PFSK-1 (cell line): ENCODE results near the gene RFNG.

Source experiments
- FOXP2 ChIP-seq: optimal IDR thresholded peaks from 2 replicates; pipeline ENCODE3; 2011; ENCODE audit warnings: borderline replicate concordance, control low read depth, inconsistent platforms; ENCODE audit not compliant: insufficient read depth; ENCODE audit errors: extremely low read length, extremely low read depth
- POLR2AphosphoS5 ChIP-seq: IDR thresholded peaks from 2 replicates; pipeline ENCODE4 v1.6.1; 2012; ENCODE audit warnings: low read depth, mild to moderate bottlenecking, control low read depth, low read length, moderate library complexity
- SIN3A ChIP-seq: IDR thresholded peaks from 2 replicates; pipeline ENCODE4 v1.6.1; 2012; ENCODE audit warnings: mild to moderate bottlenecking, low read length, moderate library complexity, borderline replicate concordance; ENCODE audit not compliant: insufficient read depth
- TAF1 ChIP-seq: IDR thresholded peaks from 2 replicates; pipeline ENCODE4 v1.6.1; 2012; ENCODE audit warnings: low read length, control low read depth, borderline replicate concordance; ENCODE audit not compliant: insufficient read depth
- TF ChIP-seq, protein P1 (sequence below), 2 experiments: IDR thresholded peaks; 2 replicates each; pipeline versions ENCODE4 v1.6.1 to v1.8.0; 2011 to 2012; ENCODE audit warnings: low read depth in 2 of 2, low read length in 2 of 2, control low read depth in 1 of 2, inconsistent platforms in 1 of 2, mild to moderate bottlenecking in 1 of 2, moderate library complexity in 1 of 2; ENCODE audit not compliant: insufficient read depth in 1 of 2

The RFNG gene

DNA sequence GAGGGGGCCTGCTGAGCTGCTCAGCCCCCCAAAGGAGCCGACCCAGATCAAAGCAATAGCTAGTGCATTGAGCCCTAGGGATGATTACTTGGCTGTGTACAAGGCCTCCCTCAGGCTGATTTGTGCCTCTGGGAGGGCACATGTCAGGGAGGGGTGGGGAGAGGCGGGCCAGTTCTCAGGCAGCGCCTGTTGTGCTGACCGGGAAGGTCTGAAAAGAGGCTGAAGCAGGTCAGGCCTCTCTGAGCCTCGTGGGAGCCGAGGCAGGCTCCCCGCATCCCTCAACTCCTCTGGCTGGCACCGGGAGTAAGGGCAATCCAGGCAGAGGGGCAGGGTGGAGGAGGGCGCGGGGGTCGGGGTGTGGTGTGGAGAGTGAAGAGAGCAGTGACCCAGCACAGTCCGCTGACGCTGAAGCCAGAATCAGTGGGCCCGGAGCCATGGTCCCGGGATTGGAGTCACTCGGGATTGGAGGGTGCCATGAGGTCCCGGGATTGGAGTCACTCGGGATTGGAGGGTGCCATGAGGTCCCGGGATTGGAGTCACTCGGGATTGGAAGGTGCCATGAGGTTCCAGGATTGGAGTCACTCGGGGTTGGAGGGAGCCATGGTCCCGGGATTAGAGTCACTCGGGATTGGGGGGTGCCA lies 17.1 kb downstream of the RFNG start:
- no peak for TF ChIP-seq FOXP2
- TF ChIP-seq, protein P1, sequence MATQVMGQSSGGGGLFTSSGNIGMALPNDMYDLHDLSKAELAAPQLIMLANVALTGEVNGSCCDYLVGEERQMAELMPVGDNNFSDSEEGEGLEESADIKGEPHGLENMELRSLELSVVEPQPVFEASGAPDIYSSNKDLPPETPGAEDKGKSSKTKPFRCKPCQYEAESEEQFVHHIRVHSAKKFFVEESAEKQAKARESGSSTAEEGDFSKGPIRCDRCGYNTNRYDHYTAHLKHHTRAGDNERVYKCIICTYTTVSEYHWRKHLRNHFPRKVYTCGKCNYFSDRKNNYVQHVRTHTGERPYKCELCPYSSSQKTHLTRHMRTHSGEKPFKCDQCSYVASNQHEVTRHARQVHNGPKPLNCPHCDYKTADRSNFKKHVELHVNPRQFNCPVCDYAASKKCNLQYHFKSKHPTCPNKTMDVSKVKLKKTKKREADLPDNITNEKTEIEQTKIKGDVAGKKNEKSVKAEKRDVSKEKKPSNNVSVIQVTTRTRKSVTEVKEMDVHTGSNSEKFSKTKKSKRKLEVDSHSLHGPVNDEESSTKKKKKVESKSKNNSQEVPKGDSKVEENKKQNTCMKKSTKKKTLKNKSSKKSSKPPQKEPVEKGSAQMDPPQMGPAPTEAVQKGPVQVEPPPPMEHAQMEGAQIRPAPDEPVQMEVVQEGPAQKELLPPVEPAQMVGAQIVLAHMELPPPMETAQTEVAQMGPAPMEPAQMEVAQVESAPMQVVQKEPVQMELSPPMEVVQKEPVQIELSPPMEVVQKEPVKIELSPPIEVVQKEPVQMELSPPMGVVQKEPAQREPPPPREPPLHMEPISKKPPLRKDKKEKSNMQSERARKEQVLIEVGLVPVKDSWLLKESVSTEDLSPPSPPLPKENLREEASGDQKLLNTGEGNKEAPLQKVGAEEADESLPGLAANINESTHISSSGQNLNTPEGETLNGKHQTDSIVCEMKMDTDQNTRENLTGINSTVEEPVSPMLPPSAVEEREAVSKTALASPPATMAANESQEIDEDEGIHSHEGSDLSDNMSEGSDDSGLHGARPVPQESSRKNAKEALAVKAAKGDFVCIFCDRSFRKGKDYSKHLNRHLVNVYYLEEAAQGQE (IDR thresholded peaks at IDR 0.05; ENCODE audit: insufficient read depth in 1 of 2, low read depth in 2 of 2, low read length in 2 of 2) = no peak
- no peak for TF ChIP-seq TAF1
- peak; percentile 33; the same call in 1 of the 2 replicates for TF ChIP-seq POLR2AphosphoS5
- no peak for TF ChIP-seq SIN3A

DNA sequence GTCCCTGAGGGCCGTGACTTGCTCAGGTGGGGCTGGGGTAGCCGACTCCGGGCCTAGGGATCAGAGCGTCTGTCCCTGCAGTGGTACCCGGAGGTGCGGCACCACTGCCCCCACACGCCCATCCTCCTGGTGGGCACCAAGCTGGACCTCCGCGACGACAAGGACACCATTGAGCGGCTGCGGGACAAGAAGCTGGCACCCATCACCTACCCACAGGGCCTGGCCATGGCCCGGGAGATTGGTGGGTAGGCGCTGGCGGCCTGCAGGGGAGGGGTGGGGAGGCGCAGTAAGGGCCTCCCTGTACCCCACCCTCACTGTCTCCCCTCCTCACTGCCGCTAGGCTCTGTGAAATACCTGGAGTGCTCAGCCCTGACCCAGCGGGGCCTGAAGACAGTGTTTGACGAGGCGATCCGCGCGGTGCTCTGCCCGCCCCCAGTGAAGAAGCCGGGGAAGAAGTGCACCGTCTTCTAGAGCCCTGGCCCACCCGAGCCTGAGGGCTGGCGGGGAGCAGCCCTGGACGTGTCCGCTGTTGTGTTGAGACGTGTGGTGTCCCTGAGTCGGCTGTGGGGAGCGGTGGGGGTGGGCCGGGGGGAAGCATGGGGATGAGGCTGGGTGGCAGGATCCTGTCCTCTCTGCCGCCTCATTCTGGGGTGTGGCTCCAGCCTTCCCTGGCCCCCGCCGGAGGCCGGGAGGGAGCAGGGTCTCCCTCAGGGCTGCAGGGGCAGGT lies 18.1 kb downstream of the RFNG start:
- TF ChIP-seq POLR2AphosphoS5 (no peak), FOXP2 (no peak), TAF1 (no peak), SIN3A (no peak)
- TF ChIP-seq, protein P1 (IDR thresholded peaks at IDR 0.05; ENCODE audit: insufficient read depth in 1 of 2, low read depth in 2 of 2, low read length in 2 of 2) = no peak

DNA sequence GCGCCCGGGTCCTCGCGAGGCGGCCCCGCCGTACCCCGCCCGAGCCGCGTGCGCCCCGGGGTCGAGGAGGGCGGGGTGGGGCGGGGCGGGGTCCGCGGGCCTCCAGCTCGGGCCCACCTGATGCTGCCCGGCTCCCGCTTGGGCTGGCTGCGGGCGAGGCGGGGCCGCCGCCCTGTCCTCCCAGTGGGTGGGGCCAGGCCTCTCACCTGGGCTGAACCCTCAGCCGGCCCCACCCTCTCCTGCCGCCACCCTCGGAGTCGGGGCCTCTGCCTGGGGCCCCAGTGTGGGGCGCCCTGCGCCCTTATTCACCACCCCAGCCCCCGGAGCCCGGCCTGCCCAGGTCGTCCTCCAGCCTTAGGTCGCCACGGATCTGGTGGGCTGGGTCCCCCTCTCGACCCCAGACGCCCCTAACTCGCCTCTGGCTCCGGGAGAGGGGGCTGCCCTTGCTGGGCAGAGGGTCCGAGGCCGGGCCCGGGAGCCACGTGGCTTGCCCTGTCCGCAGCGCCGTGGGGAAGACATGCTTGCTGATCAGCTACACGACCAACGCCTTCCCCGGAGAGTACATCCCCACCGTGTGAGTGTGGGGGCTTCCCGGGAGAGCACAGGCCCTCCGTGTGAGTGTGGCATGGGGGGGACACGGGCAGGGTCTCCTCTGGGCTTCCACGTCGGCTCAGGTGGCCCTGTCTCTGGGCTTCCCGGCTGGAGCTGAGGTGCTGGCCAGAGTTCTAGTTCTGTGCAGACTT lies 19.6 kb downstream of the RFNG start:
- TF ChIP-seq FOXP2 (no peak), POLR2AphosphoS5 (no peak), TAF1 (no peak), SIN3A (no peak)
- TF ChIP-seq, protein P1 (IDR thresholded peaks at IDR 0.05; ENCODE audit: insufficient read depth in 1 of 2, low read depth in 2 of 2, low read length in 2 of 2) = no peak

DNA sequence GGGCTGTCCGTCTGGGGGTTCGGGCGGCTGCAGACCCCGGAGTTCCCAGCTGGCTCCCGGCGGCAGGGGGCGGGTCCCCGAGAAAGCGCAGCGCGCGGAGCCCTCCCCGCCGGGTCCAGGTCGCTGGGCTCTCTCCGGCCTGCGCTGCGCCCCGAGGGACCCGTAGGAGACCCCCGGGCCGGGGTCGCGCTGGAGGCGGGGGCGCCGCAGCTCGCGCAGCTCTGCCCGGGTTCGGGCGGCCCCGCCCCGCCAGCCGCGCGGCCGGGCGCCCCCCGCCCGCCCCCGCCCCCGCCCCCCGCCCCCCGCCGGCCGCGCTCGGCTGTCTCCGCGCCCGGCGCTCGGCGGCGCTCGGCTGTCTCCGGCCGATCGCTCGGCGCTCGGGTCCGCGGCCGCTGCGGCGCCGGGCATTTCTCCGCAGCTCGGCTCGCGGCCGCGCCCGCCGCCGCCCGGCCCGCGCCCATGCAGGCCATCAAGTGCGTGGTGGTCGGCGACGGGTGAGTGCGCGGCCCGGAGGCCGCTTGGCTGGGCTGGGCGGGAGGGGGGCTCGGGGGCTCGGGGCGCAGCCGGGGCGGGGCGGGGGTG lies 20.2 kb downstream of the RFNG start, which contains the start of gene RAC3:
Gene RAC3 (plus strand): TSS at position 376 of the 582 bp plus-strand sequence. CDS start 84 bp downstream, at position 460.
- no peak for TF ChIP-seq POLR2AphosphoS5
- TF ChIP-seq TAF1 = no peak
- TF ChIP-seq, protein P1 (IDR thresholded peaks at IDR 0.05; ENCODE audit: insufficient read depth in 1 of 2, low read depth in 2 of 2, low read length in 2 of 2) = no peak
- no peak for TF ChIP-seq FOXP2
- no peak for TF ChIP-seq SIN3A
